Fibroblast of skin of back (primary cell): ENCODE measurements around the gene SGTA.
A peak's percentile ranks its signal among the peaks of the same experiment; 100 is the strongest.
"Not testable (repeated sequence)": the region's sequence is repeated elsewhere in the genome, so short reads cannot be mapped to it uniquely, and the experiment has no call there.

Experiments
- DNase-seq: peaks from one replicate; pipeline ENCODE4 v3.0.0-alpha.2; 2013

The SGTA gene

GRCh38 chr19:2722541-2723344, 60.3 kb downstream of the SGTA start:
- DNase-seq: peak; percentile 60

- DNase-seq: no peak
Measured at GRCh38 chr19:2721570-2722540, 61.2 kb downstream of the SGTA start.

DNA sequence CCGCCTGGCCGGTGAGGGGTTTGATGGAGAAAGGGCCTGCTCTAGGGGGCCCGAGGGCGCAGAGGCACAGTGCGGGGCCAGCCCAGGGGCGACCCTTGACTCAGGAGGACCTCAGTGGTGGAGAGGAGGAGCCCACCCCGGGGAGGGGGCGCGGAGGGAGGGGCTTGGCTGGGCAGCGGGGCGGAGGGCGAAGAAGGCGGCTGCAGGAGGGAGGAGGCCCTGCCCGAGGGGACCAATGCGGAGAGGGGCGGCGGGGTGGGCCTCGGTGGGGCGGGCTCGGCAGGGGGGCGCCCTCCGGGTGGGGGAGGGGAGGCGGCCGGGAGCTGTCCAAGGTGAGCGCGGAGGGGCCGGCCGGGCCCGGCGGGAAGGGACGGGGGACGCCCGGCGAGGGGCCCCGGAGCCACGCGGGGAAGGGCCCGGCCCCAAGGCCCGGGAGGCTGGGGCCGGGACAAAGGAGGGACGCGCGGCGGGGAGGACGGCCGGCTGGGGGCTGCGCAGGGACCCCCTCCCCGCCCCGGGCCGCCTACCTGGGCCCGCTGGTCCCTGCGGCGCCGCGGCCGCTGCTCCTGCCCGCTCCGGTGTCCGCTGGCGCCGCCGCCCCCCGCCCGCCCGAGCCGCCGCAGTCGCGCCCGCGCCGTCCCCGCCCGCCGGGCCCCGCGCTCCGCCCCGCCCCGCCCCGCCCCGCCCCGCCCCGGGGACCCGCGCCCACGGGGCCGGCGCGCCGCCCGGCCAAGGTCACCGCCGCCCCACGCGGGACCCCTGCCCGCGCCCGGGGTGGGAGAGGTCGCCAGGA, 62.1 kb downstream of the SGTA start, which contains the start of gene DIRAS1:
DIRAS1 (minus strand) TSS at position 596 of the 793 bp plus-strand sequence. CDS start 3,566 bp downstream, outside the sequence.
- DNase-seq: no peak

DNA sequence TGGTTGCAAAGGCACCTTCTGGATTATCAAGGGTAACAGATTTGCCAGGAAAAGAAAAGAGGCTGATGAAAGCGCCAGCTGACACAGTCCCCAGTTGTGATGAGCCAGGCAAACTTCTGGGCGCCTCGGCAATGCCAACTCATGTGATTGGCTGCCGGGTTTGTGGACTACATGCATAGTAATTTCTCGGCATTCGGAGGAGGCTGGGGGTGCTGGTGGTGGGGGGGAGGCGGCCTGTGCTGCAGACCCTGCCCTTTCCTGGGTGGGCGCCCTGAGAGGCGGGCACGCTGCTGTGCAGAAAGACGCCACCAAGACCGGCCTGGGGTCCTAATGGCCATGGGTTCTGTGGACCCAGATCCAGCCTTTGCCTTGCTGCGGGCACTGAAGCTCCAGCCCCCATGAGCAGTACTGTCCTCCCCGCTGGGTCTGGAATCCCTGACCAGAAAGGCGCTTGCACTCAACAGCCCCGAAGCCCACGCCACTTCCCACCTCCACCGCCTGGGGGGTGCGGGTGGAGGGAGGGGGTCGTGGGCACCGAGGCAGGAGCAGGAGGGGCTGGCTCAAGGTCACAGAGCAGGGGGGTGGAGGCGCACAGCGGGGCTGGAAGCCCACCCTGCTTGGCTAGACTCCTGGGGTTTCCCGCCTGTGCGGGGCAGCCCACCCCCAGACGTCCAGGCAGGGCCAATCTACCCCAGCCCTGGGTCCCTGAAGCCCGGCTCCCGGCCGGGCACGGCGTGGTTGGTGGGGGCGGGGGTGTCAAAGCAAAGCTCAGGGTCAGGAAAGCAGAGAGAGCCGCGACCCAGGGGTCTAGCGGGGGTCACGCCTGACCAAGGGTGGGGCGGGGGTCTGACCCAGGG, 62.9 kb downstream of the SGTA start:
- peak; percentile 23 for DNase-seq

DNA sequence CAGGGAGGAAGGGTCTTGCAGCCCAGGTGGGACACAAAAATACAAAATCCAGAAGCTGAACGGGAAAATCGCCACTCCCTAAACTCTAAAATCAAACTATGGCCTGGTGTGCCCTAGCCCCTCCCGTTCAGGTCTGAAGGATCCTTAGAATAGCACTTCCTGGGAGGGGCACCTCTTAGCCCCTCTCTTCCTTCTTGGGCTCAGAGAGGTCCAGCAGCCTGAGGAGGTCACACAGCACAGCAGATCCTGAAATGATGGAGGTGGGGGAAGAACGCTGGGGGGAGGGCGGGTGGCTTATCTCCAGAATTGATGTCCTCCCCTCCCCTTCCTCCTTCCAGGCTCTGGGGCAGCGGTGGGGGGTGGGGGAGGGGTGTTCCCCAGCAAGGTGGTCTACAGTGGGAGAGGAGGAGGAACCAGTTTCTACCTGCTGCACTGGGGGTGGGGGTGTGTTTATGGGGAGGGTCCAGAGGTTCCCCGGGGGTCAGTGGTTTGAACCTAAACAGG, 63.8 kb downstream of the SGTA start:
- no peak for DNase-seq

- no peak for DNase-seq
Measured at GRCh38 chr19:2717638-2718541, 65.2 kb downstream of the SGTA start.

DNA sequence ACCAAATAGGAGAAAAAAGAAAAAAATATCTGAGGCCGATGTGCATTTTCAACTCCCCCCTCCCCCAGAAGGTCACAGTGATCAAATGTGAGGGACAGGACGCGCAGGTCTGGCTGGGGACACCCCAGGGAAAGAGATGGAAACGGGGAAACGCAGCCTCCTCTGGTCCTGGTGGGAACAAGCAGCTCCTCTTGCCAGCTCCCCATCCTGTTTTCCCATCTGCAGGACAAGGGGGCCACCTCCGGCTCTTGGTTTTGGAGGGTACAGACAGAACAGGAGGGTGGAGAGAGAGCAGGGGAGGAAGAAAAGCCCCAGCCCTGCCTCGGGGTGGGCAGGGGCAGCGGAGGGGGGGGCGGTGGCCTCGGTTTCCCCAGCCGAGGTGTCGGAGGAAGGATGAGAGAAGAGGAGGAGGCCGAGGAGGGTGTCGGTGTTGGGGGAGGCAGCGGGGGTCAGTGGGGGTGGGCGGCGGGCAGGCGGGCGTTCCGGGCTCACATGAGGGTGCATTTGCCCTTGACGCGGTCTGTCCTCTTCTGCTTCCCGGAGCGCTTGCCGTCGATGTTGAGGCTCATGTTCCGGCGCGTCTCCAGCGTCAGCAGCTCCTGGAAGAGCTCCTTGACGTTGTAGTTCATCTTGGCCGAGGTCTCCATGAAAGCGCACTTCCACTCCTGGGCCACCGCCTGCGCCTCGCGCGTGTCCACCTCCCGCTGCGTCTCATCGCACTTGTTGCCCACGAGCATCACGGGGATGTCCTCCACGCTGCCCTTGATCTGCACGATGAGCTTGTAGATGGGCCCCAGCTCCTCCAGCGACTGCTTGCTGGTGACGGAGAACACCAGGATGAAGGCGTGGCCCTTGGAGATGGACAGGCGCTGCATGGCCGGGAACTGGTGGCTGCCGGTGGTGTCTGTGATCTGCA, 66.1 kb downstream of the SGTA start:
- DNase-seq: no peak

DNA sequence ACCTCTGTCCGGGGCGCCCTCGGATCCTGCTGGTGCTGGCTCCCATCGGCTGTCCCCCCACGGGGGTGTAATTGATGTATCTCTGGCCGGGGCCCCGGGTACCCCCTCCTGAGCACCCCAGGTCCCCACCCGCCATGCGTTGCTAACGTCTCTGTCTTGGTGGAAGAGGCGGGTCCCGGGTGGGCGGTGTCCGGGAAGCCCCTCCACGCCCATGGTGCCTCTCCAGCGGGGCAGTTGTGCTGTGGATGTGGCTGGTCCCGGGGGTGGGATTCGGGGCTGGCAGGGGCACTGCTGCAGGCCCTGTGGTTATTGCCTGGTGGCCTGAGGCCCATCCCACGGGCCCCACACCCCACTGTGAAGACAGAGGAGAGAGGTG, 66.8 kb downstream of the SGTA start:
- no peak for DNase-seq

GRCh38 chr19:2715470-2716274, 67.4 kb downstream of the SGTA start:
- DNase-seq: no peak

GRCh38 chr19:2714531-2715269, 68.4 kb downstream of the SGTA start:
- DNase-seq: no peak

- DNase-seq: not testable (repeated sequence)
Measured at GRCh38 chr19:2714102-2714501, 69.0 kb downstream of the SGTA start.

GRCh38 chr19:2713170-2713569, 69.9 kb downstream of the SGTA start:
- not testable (repeated sequence) for DNase-seq

- no peak for DNase-seq
Measured at GRCh38 chr19:2711875-2712205, 71.2 kb downstream of the SGTA start.

DNA sequence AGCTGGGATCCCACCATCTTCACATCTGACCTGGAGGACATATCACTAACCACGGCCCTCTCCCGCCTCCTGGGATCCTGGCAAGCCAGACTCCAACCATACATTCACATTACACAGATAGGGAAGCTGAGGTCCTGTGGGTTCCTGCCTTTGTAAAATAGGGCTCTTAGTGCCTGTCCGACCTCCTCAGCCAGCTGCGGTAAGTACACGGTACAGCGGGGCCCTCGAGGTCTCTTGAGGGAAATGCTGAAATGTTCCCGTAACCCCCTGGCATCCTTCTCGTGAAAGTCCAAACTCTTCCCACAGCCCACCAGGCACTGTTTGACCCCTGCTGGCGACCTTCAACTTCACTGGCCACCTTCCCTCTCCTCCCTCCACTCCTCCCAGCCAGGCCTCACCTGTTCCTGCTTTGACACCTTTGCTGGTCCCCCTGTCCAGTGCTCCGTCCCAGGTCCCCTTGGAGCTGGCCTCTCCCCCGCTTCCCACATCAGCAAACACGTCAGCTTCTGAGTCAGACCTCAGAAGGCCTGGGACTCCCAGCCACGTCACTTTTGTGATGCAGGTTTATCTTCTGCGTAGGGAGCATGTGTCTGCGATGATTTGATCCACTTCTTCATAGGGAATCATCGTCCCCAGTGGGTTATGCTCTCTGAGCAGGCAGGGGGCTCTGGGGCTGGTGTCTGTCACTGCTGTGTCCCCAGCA, 71.8 kb downstream of the SGTA start:
- peak; percentile 33 for DNase-seq

GRCh38 chr19:2706251-2706650, 76.8 kb downstream of the SGTA start:
- DNase-seq: no peak
